ENCODE data around the gene ARL11. TPM values are rescaled to one million over a fixed set of nuclear protein-coding genes. Genes with fewer than 3 reads are reported as not detected.

Gene ARL11
- total RNA-seq, 3 donors from 2014 or later = 0.10 to 0.30 (median 0.18) TPM

DNA sequence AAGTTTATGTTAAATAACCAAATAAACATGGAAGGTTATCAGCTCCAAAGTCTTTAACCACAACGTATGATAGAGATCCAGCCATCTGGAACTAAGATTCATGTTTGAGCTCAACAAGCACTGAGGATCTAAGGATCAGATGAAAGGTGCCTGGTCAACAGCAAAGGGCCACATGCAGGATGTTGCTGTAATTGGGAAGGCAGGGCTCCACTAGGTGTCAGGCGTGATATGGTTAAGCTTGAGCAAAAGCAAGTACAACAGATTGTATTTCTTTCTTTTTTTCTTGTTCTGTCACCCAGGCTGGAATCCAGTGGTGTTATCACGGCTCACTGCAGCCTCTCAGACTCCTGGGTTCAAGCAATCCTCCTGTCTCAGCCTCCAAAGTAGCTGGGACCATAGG is 50.9 kb downstream of the ARL11 start:
- H3K27me3 Mint-ChIP-seq (ENCODE audit: low read depth) = no peaks in the 10 kb centered on the region
- H3K4me1 Mint-ChIP-seq (ENCODE audit: low read depth) = peaks cover 13% of the 10 kb centered on the region
- no peak overlapping the region for H3K4me3 Mint-ChIP-seq
- no peak for ATAC-seq
- peaks cover 6% of the 10 kb centered on the region for H3K36me3 Mint-ChIP-seq (ENCODE audit: insufficient read depth)
- no peaks in the 10 kb centered on the region for H3K9me3 Mint-ChIP-seq
- no peak for DNase-seq

- DNase-seq (no peak), ATAC-seq (no peak)
- no peak overlapping the region for H3K4me3 Mint-ChIP-seq
- no peaks in the 10 kb centered on the region for H3K27me3 Mint-ChIP-seq (ENCODE audit: low read depth)
- H3K4me1 Mint-ChIP-seq (ENCODE audit: low read depth) = peaks cover 12% of the 10 kb centered on the region
- no peaks in the 10 kb centered on the region for H3K9me3 Mint-ChIP-seq
- H3K36me3 Mint-ChIP-seq (ENCODE audit: insufficient read depth) = peaks cover 4% of the 10 kb centered on the region
Observed at GRCh38 chr13:49681842-49682435, 53.6 kb downstream of the ARL11 start.

Other genes starting within 250 kb of the ARL11 start
- 1 to 10 TPM; 3.0 to 3.3 (median 3.2) TPM for gene CAB39L, start 184.4 kb upstream of the ARL11 start, total RNA-seq
- gene SETDB2, start 184.2 kb upstream of the ARL11 start, total RNA-seq = 10 to 100 TPM in 1 of 3 donors, 1 to 10 TPM in 2; 7.8 to 10.0 (median 9.6) TPM
- 10 to 100 TPM; 35.6 to 50.5 (median 36.6) TPM for gene PHF11, start 132.6 kb upstream of the ARL11 start, total RNA-seq
- 10 to 100 TPM; 11.6 to 14.0 (median 11.9) TPM for gene RCBTB1, start 42.9 kb upstream of the ARL11 start, total RNA-seq
- gene EBPL, start 63.0 kb downstream of the ARL11 start, total RNA-seq = 10 to 100 TPM; 36.5 to 59.1 (median 53.4) TPM
- gene KPNA3, start 164.2 kb downstream of the ARL11 start, total RNA-seq = 10 to 100 TPM; 65.1 to 76.3 (median 72.4) TPM